IPS DF 6.9 (cell line): ENCODE results near the gene KIAA1614.
"Not testable (repeated sequence)": the region's sequence is repeated elsewhere in the genome, so short reads cannot be mapped to it uniquely, and the experiment has no call there.

ENCODE experiments used
- DNase-seq: peaks from one replicate; pipeline ENCODE4 v3.0.0-alpha.2; 2013; ENCODE audit warnings: low read depth, low spot score
- H3K27ac ChIP-seq: one replicate; pipeline ENCODE4 v1.5.1; 2013; ENCODE audit warnings: low read length, control low read depth
- H3K27me3 ChIP-seq: 2 replicates; pipeline ENCODE4 v1.6.1; 2013; ENCODE audit warnings: mild to moderate bottlenecking, low read length; ENCODE audit not compliant: control insufficient read depth, insufficient read depth
- H3K36me3 ChIP-seq: 2 replicates; pipeline ENCODE4 v1.6.1; 2013; ENCODE audit warnings: low read length; ENCODE audit not compliant: control insufficient read depth, insufficient read depth
- H3K4me1 ChIP-seq: 2 replicates; pipeline ENCODE4 v1.6.1; 2013; ENCODE audit warnings: low read length; ENCODE audit not compliant: control insufficient read depth, insufficient read depth
- H3K4me3 ChIP-seq: 2 replicates; pipeline ENCODE4 v1.5.1; 2013; ENCODE audit warnings: mild to moderate bottlenecking, low read length
- H3K9me3 ChIP-seq: 2 replicates; pipeline ENCODE4 v1.6.1; 2013; ENCODE audit warnings: low read length, inconsistent platforms; ENCODE audit not compliant: control insufficient read depth, insufficient read depth
- WGBS: extraction: QIAGEN DNeasy Blood & Tissue Kit; methylation state at CpG from one replicate; pipeline ENCODE4 v1.1.7; 2013; ENCODE audit warnings: mixed read lengths, missing lambda C conversion rate; ENCODE audit not compliant: insufficient read length, insufficient coverage; 5-methylcytosine and 5-hydroxymethylcytosine counted together

Gene KIAA1614

GRCh38 chr1:180951186-180951745 lies 38.6 kb downstream of the KIAA1614 start:
- H3K36me3 ChIP-seq: no peaks in the 10 kb centered on the region
- WGBS: no CpG with 5 or more reads among the region's 11 CpGs
- DNase-seq: no peak
- H3K4me3 ChIP-seq: no peak overlapping the region
- H3K9me3 ChIP-seq: no peaks in the 10 kb centered on the region
- no peaks in the 10 kb centered on the region for H3K27me3 ChIP-seq
- H3K4me1 ChIP-seq: peaks cover 6% of the 10 kb centered on the region; the same call in 1 of the 2 replicates
- no peak overlapping the region for H3K27ac ChIP-seq

GRCh38 chr1:180951836-180952656 lies 39.3 kb downstream of the KIAA1614 start:
- WGBS: no CpG with 5 or more reads among the region's 5 CpGs
- no peaks in the 10 kb centered on the region for H3K36me3 ChIP-seq
- H3K4me3 ChIP-seq: no peak overlapping the region
- no peaks in the 10 kb centered on the region for H3K27me3 ChIP-seq
- DNase-seq: no peak
- no peaks in the 10 kb centered on the region for H3K9me3 ChIP-seq
- no peak overlapping the region for H3K27ac ChIP-seq
- peaks cover 6% of the 10 kb centered on the region; the same call in 1 of the 2 replicates for H3K4me1 ChIP-seq

- H3K9me3 ChIP-seq: no peaks in the 10 kb centered on the region
- no CpG with 5 or more reads among the region's 6 CpGs for WGBS
- H3K27me3 ChIP-seq: no peaks in the 10 kb centered on the region
- no peak overlapping the region for H3K27ac ChIP-seq
- DNase-seq: no peak
- H3K36me3 ChIP-seq: no peaks in the 10 kb centered on the region
- peaks cover 6% of the 10 kb centered on the region; the same call in 1 of the 2 replicates for H3K4me1 ChIP-seq
- no peak overlapping the region for H3K4me3 ChIP-seq
Measured at GRCh38 chr1:180952657-180953013, 39.9 kb downstream of the KIAA1614 start.

GRCh38 chr1:180953291-180954004 lies 40.8 kb downstream of the KIAA1614 start:
- no CpG with 5 or more reads among the region's 41 CpGs for WGBS
- Histone ChIP-seq H3K9me3 (no peaks in the 10 kb centered on the region), H3K27me3 (no peaks in the 10 kb centered on the region), H3K4me3 (no peak overlapping the region), H3K4me1 (peaks cover 6% of the 10 kb centered on the region; the same call in 1 of the 2 replicates), H3K36me3 (no peaks in the 10 kb centered on the region), H3K27ac (no peak overlapping the region)
- DNase-seq: no peak

- Histone ChIP-seq H3K36me3 (no peaks in the 10 kb centered on the region), H3K9me3 (no peaks in the 10 kb centered on the region), H3K4me3 (no peak overlapping the region), H3K4me1 (peaks cover 3% of the 10 kb centered on the region; the same call in 1 of the 2 replicates), H3K27me3 (no peaks in the 10 kb centered on the region), H3K27ac (no peak overlapping the region)
- no peak for DNase-seq
- WGBS: no CpG with 5 or more reads among the region's 74 CpGs
Measured at GRCh38 chr1:180954005-180954800, 41.5 kb downstream of the KIAA1614 start.

GRCh38 chr1:180954801-180955165 lies 42.1 kb downstream of the KIAA1614 start:
- Histone ChIP-seq H3K27me3 (no peaks in the 10 kb centered on the region), H3K4me1 (peaks cover 3% of the 10 kb centered on the region; the same call in 1 of the 2 replicates), H3K27ac (no peak overlapping the region), H3K9me3 (no peaks in the 10 kb centered on the region), H3K36me3 (no peaks in the 10 kb centered on the region), H3K4me3 (no peak overlapping the region)
- no peak for DNase-seq
- WGBS: no CpG with 5 or more reads among the region's 10 CpGs

GRCh38 chr1:180956028-180956640 lies 43.4 kb downstream of the KIAA1614 start:
- peaks cover 3% of the 10 kb centered on the region; the same call in 1 of the 2 replicates for H3K4me1 ChIP-seq
- H3K27me3 ChIP-seq: no peaks in the 10 kb centered on the region
- no peak overlapping the region; the same call in 1 of the 2 replicates for H3K4me3 ChIP-seq
- 0 out of 2 replicates have a peak, but pooled peaks cover under 1% of the 10 kb centered on the region for H3K36me3 ChIP-seq
- H3K9me3 ChIP-seq: no peaks in the 10 kb centered on the region
- DNase-seq: no peak
- no CpG with 5 or more reads among the region's 8 CpGs for WGBS
- no peak overlapping the region for H3K27ac ChIP-seq

GRCh38 chr1:180959620-180960019 lies 46.9 kb downstream of the KIAA1614 start:
- not testable (repeated sequence) for H3K27ac ChIP-seq, H3K4me3 ChIP-seq, DNase-seq, H3K27me3 ChIP-seq, H3K9me3 ChIP-seq, H3K36me3 ChIP-seq, H3K4me1 ChIP-seq
- no CpG with 5 or more reads among the region's 5 CpGs for WGBS

- Histone ChIP-seq H3K27me3 (no peaks in the 10 kb centered on the region), H3K36me3 (0 out of 2 replicates have a peak, but pooled peaks cover 2% of the 10 kb centered on the region), H3K4me1 (no peaks in the 10 kb centered on the region), H3K27ac (no peak overlapping the region), H3K9me3 (no peaks in the 10 kb centered on the region; the same call in 1 of the 2 replicates), H3K4me3 (no peak overlapping the region)
- no CpG with 5 or more reads among the region's 4 CpGs for WGBS
- no peak for DNase-seq
Measured at GRCh38 chr1:180961622-180962021, 48.9 kb downstream of the KIAA1614 start.
